Right ventricle myocardium inferior (tissue), 1 donor: Measurements from ENCODE around the gene ANTKMT. TPM values are rescaled to one million over a fixed set of nuclear protein-coding genes. Genes with fewer than 3 reads are reported as not detected.
"Not testable (repeated sequence)": the region's sequence is repeated elsewhere in the genome, so short reads cannot be mapped to it uniquely, and the experiment has no call there.

Experiments used
- ATAC-seq: fragments of 200-7000 bp; cut with Tn5 transposase; one replicate; pipeline ENCODE4 v1.9.1; 2020; ENCODE audit warnings: mild to moderate bottlenecking, moderate library complexity
- DNase-seq: peaks from one replicate; pipeline ENCODE4 v3.0.0; 2021; ENCODE audit errors: missing footprints
- intact Hi-C: fragments of 100-400 bp; cut with DNase I; formaldehyde crosslinking; loops from one replicate; pipeline ENCODE4 v1.11.0; 2022
- total RNA-seq: library from RNA; stranded (reverse); fragmentation: NEBNext Ultra II Directional; extraction: Animal tissue kit (Norgen Biotek cat#: 25700); gene quantifications from one replicate; pipeline ENCODE4 v1.2.1, GENCODE V29; 2021
- donor health status: DM: no; HTN: yes; CAD: no; lungs with severe emphysema.

Gene ANTKMT
- total RNA-seq, 1 donor from 2014 or later, result 29.1 TPM

GRCh38 chr16:730666-731509 is 9.9 kb downstream of the ANTKMT start:
- DNase-seq, result no peak

DNA sequence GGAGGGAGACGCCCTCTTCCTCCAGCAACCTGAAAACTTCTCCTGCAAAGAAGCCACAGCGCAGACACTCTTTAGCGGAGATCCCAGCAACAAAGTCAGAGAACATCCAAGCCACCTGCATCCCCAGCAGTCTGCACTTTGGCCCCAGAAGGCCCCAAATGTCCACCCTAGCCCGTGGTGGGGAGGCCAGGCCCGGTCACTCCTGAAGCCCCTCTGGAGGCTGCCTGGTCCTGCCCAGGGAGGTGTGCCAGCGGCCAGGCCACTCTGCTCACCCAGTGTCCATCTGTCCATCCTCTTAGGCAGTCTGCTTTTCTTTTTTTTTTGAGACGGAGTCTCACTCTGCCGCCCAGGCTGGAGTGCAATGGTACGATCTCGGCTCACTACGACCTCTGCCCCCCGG is 11.4 kb downstream of the ANTKMT start:
- ATAC-seq (no peak), DNase-seq (peak; percentile 45)
- intact Hi-C loops, result no loop called here

More at GRCh38 chr16:730666-731509, 9.9 kb downstream of the ANTKMT start:
- intact Hi-C loops, result no loop called here
- no peak for ATAC-seq

DNA sequence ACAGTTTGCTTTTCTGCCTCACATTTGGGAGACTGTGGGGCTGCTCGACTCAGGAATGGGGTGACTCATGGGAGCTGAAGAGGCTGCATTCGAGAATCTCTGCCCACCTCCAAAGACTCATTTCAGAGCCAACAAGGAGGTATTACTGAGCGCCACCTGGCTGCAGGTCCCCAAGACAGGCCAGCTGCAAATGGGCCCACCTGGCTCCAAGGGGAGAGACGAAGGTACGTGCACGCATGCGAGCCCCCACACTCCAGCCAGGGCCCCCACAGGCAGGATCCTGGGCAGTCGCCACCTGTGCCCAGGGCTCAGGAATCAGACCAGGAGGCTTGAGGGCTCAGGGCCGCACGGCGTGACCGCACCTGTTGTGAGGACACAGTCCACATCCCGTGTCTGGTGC is 12.0 kb downstream of the ANTKMT start:
- ATAC-seq (no peak), DNase-seq (peak; percentile 20)
- intact Hi-C loops, result no loop called here

GRCh38 chr16:733382-734207 is 12.6 kb downstream of the ANTKMT start:
- DNase-seq (peak; percentile 65), ATAC-seq (no peak)
- intact Hi-C loops, result no loop called here

GRCh38 chr16:734208-734980 is 13.4 kb downstream of the ANTKMT start:
- DNase-seq (peak; percentile 56), ATAC-seq (no peak)
- intact Hi-C loops, result no loop called here

DNA sequence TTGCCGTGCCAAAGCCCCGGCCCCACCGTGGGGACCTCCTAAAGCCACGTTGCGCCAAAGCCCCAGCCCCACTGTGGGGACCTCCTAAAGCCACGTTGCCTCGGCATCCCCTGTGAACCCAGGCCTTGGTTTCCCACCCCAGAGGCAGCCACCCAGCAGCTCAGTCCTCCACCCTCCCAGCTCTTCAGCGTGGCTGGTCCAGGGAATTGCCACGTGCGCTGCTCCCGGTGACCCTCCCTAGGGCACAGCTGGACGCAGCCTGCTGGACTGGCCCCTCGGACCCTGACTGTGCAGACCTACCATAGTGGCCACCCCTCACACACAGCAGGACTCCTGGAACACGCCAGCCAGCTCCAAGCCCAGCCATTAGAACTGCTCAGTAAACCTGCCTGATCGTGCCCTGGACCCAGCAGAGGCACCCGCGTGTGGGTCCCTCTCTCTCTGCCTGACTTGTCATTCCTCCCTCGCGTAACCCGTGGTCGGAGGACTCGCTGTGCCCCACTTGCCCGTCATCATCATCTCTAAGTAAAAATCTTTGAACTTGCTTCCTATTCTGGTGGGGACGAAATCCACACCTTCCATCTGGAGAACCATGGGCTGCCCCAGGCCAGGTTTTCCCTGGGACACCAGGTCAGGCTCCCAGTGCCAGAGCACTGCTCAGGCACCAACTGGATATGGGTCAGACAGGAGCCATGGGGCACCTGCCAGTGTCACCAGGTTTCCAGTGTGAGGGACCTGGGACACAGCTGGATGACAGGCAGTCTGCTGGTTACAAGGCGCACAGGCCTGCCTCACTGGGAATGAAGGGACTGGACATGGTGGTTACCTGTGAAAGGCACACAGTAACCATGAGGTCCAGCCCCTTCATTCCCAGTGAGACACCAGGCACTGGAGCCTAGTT is 14.3 kb downstream of the ANTKMT start:
- ATAC-seq (no peak), DNase-seq (peak; percentile 42)
- intact Hi-C loops, result no loop called here

DNA sequence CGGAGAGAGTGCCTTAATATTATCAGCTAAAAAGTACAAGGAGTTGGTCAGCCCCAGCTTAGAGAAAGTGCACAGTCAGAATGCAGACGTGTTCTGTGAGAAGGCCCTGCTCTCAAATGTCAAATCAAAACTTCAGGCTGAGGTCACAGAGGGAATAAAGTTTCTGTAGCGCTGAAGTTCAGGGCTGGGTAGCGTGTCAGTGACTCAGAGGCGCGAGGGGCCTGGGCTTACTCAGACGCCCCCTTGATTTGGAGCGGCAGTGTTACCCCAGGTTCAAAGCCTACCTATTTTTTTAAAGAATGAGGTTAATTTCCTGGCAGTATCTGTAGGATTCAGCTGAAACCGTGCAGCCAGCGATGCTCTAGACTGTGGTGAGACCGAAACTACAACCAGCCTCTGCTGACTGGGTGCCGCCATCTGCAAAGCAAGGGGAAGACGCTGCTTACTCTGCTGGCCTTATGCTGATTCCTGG is 15.1 kb downstream of the ANTKMT start:
- peak; percentile 17 for DNase-seq
- no peak for ATAC-seq
- intact Hi-C loops, result no loop called here

- intact Hi-C loops, result no loop called here
- DNase-seq (peak; percentile 16), ATAC-seq (no peak)
Measured at GRCh38 chr16:736936-737481, 16.1 kb downstream of the ANTKMT start.

GRCh38 chr16:739560-740458 is 18.9 kb downstream of the ANTKMT start:
- peak; percentile 47 for DNase-seq
- intact Hi-C loops, result loop anchor here (2.0 kb wide), 1 partner anchor 25 kb away; the partner anchor contains the start of gene METRN
- ATAC-seq, result no peak

GRCh38 chr16:740459-740763 is 19.5 kb downstream of the ANTKMT start:
- ATAC-seq, result peak; percentile 14
- intact Hi-C loops, result loop anchor here (2.0 kb wide), 1 partner anchor 26 kb away; the partner anchor contains the start of gene METRN

DNA sequence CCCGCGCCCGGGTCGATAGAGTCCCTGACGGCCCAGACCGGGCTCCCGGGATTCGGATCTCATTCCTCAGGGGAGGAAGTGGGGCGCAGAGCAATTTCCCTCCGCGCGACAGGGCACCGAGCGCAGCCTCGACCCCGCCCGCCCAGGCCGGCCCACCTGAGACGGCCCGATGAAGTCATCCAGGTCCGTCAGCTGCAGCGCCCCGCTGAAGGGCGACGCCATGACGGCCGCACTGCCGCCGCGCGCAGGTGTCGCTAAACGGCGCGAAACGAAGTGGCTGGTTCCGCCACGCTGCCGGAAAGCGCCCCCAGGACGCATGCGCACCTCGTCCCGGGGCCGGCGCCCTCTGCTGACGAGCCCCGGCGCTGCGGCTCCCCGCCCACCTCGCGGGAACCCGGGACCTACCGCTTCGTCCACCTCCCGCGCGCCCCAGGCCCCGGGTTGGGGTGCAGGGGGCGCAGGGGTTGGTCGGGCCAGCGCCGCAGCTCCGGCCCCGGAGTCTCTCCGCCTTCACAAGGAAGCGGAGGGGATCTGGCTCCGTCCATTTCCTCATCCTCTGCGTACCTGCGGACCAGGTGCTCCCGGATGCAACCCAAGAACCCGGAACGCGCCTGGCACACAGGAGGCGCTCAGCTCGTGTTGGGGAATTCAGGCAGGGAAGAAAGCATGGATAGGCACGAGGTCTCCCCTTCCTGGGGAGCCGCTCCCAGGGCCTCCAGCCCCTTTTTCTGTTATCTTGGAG is 20.0 kb downstream of the ANTKMT start, which contains the start of gene CIAO3:
Gene CIAO3, minus strand, starts transcription at position 234 of the 742 bp plus-strand sequence. Its CDS starts 12 bp downstream, at position 222.
- DNase-seq, result peak; percentile 95
- ATAC-seq, result peak; percentile 91
- intact Hi-C loops, result loop anchor here (2.0 kb wide), 1 partner anchor 26 kb away; the partner anchor contains the start of gene METRN

More at GRCh38 chr16:740459-740763, 19.5 kb downstream of the ANTKMT start:
- DNase-seq, result no peak

GRCh38 chr16:741986-742629 is 21.2 kb downstream of the ANTKMT start:
- peak; percentile 54 for DNase-seq
- no peak for ATAC-seq
- intact Hi-C loops, result loop anchor here (2.0 kb wide), 1 partner anchor 27 kb away; the partner anchor contains the start of gene METRN

DNA sequence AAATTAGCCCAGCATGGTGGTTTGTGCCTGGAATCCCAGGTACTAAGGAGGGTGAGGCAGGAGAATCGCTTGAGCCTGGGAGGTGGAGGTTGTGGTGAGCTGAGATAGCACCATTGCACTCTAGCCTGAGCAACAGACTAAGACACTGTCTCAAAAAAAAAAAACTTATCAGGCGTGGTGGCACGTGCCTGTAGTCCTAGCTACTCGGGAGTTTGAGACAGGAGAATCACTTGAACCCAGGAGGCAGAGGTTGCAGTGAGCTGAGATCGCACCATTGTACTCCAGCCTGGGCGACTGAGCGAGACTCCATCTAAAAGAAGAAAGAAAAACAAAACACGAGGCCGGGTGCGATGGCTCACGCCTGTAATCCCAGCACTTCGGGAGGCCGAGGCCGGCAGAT is 21.9 kb downstream of the ANTKMT start:
- intact Hi-C loops, ATAC-seq: not testable (repeated sequence)

DNA sequence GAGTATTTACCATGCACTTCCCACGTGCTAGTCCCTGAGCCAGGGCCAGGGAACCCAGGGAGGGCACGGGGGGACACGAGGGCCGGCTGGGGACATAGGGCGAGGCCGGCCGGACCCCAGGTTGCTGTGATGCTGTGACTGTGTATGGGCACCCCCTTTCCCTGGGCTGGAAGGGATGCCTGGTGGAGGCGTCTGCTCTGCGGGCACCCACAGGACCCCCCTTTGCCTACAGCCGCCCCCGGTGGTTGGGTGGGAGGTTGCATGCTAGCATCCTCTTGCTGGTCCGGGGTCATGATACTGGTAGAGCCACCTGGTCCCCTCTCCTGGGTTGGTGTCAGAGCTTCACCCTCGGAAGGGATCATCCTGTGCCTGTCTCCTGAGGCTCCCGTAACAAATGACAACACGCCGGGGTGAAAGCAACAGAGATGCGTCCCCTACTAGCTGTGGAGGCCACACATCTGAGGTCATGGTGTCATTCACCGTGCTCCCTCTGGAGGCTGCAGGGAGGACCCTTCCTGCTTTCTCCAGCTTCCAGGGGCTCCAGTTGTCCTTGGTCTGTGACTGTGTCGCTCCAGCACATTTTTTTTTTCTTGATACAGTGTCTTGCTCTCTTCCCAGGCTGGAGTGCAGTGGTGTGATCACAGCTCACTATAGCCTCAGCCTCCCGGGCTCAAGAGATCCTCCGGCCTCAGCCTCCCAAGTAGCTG is 23.0 kb downstream of the ANTKMT start:
- no peak for ATAC-seq
- intact Hi-C loops, result no loop called here
- peak; percentile 51 for DNase-seq

More for the DNA sequence above, 21.9 kb downstream of the ANTKMT start:
- DNase-seq, result peak; percentile 17

- intact Hi-C loops, result no loop called here
- ATAC-seq, result no peak
- peak; percentile 50 for DNase-seq
Measured at GRCh38 chr16:745739-746138, 24.8 kb downstream of the ANTKMT start.
